NCI-H82 (cell line): ENCODE data around the gene SDR39U1.
A peak's percentile ranks its signal among the peaks of the same experiment; 100 is the strongest.

ENCODE experiments used
- DNase-seq: peaks from one replicate; lab custom pipeline; 2025; lab: John Stamatoyannopoulos, UW

The SDR39U1 gene

DNA sequence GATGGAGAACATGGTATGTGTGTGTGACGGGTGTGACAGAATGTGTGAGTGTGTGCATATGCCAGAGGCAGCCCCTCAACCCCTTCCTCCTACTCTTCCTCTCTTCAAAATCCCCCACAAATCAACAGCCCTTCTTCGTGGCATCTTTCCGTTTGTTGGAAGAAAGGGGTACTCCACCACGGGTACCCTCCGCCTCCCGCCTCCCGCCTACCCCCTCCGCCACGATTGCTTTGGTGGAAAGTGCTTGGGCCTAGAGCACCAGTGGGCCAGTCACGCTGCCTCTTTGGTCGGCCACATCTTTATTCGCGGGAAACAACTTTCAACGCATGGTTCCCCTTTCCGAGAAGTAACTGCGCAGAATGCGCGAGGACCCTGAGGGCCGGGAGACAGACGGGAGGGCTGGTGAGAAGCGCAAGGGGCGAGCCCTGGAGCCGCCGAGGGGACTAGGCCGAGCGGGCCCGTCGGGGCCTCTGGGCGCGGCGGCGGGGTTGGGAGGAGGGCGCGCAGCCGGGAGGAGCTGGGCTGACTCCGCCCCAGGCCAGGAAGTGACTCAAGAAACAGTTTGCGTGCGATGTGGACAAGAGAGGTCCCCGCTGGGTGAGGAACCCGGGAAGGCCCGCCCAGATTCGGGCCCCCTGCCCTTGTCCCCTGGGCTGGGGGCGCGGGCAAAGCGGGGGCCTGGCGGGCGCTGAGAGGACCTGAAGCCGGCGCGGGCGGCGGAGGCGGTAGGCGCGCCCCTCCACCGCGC is 13.0 kb downstream of the SDR39U1 start, which contains the start of the genes CBLN3 and KHNYN:
TSS of gene CBLN3 (minus strand) at position 274 of the 748 bp plus-strand sequence. CDS start 614 bp downstream, outside the sequence.
TSS of gene KHNYN (plus strand) at position 560 of the 748 bp plus-strand sequence. CDS start 777 bp downstream, outside the sequence.
- DNase-seq, result peak; percentile 87

DNA sequence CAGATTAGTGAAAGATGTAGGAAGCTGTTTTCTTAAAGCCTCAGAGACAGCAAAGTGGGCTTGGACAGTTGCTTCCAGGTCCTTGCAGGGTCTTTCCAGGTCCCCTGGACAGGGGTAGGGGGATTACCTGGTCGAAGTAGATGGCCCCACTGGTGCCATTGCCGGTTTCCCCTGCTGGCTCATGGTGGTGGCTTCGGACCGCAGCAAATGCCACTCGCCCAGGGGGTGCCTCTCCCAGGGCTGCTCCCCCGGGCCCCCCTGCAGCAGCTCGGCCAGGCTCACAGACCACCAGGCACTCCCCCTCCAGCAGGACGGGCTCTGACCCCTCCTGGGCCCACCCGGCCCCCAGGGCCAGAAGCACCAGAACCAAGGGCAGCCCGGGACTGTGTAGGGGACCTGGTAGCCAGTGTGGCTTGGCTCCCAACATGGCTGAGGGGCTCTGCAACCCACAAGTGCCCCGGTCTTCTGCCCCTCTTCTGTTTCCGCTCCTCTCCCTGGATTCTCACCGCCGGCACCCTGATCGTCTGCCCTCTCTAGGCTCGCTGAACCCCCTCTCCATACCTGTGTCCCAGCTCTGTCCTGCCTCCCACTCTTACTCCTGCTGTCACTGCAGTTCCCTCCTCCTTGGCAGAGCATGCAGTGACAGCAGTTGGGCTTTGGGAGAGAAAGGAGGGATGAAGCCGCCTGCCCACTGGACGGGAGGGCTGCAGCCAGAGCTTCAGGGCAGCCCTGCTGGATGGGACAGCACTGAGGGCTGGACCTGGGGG is 13.8 kb downstream of the SDR39U1 start:
- no peak for DNase-seq

- no peak for DNase-seq
Observed at GRCh38 chr14:24427537-24428508, 14.8 kb downstream of the SDR39U1 start.

DNA sequence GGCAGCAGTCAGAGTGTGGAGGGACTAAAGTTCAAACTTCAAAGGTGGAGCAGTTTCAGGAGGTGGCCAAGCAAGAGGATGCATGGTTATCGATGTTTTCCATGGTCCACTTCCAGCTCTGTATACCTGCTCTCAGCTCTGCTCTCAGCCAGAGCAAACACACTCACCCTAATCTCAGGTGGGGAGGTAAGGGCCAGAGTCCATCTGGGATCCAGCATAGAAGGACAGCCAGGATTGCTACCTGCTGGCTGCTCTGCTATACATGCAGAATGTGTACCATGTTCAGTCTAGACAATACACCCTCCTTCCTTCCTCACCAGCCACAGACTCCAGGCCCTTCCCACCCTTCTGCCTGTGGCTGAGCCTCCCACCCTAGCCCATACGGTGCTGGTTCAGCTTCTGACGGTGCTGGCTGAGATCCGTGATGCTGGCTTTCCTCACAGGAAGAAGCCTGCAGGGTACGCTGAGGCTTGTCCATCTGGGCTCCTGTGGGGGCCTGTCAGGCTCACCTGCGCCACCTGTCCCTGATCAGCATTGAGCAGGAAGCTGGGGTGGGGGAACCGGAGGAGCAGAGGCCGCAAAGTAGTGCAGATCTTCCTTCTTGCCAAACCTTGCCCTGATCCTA is 15.6 kb downstream of the SDR39U1 start:
- no peak for DNase-seq

DNA sequence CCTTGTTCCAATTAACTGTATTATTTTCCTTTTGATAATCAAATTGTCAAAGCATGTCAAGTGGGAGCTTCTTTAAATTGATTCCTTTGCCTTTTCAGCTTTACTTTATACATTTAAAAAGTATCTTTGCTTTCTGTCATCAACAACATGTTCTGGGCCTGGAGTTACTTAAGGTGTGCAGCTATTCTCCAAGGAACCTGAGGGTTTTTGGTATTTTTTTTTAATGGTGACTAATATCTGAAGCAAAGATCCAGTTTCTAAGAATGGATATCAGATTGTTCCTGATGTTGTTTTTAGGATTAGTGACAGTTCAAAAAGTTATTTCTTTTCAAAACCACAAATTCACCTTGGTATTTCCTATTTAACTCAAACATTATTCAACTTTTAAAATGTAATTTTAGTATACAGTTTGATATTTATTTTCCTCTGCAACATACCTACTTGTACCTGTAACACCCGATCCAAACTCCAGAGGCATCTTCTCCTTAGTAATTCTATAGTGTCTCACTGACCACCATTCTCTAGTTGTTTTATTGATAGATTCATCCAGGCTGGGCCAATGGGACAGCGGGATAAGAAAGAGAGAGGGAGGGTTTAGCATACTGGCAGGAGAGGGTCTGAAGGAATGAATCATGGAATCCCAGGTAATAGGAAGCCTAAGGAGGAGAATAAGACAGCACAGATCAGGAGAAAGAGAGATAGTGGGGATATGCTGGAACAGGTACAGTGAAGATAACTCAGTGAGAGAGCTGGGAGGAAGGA is 16.2 kb downstream of the SDR39U1 start:
- DNase-seq, result no peak

GRCh38 chr14:24425704-24426103 is 16.9 kb downstream of the SDR39U1 start:
- peak; percentile 16 for DNase-seq

DNA sequence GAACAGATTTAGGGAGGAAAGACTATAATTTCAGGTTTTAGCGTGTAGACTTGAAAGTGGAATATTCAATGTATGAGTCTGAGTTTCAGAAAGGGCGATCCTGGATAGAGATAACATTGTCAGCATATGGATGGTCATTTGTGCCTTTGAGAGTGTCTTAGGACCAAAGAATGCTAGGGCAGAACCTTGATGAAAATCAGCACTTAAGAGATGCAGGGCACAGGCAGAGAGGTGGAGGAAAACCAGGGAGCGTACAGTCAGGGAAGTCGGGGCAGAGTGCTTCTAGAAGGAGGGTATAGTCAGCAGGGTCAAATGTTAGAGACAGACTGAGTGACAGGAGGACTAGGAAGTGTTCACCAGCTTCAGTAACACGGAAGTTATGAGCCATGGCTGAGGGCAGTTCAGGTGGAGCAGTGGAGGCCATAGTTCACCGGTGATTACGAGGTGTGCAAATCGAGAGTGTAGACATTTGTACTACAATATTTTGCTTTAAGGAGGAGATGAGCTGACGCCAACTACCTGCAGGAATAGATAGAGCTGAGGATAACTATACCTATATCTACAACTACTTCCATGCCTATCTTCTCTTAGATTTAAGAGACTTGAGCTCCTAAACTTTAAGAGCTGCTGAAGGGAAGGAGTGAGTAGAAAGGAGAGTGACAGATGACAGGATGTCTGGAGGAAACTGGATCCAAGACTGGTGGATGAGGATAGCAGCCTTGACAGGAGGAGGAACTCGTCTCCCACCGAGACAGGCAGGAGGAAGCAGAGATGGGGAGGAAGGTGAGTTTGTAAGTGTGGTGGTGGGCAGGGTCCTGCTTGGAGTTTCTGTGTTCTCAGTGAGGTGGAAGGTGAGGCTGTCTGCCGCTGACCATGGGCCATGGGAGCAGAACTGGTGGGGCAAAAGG is 19.6 kb downstream of the SDR39U1 start:
- DNase-seq, result no peak

- no peak for DNase-seq
Observed at GRCh38 chr14:24422261-24422660, 20.3 kb downstream of the SDR39U1 start.

- no peak for DNase-seq
Observed at GRCh38 chr14:24418492-24418873, 24.1 kb downstream of the SDR39U1 start.

DNA sequence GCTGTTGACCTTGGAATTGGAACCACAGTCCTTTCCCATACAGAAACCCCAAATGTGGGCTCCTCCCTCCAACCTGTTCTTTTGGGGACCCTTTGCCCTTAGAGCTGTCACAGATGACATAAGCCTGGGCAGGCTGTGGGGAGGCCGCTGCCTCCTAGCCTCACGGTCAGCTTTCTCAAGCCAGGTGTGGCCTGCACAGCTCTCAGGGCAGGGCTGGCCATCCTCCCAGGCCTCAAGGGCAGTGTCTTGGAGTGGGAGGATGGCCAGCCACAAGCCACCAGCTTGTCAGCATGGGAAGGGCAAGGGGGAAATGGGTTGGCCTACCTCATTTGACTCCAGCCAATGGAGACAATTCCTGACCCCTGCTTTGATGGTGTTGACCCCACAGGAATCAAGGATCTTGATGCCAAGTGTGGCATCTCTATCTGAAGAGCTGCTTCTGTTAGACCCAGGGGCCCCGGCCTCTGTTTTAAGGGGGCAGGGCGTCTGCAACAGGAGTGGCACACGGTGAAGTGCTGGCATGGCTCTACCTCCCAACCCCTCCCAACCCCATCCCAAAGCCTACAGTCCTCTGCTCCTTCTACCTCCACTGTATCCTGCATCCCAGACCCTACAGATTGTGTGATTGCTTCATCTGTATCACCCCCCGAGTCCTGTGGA is 24.6 kb downstream of the SDR39U1 start:
- no peak for DNase-seq

- no peak for DNase-seq
Observed at GRCh38 chr14:24416932-24417619, 25.5 kb downstream of the SDR39U1 start.

DNA sequence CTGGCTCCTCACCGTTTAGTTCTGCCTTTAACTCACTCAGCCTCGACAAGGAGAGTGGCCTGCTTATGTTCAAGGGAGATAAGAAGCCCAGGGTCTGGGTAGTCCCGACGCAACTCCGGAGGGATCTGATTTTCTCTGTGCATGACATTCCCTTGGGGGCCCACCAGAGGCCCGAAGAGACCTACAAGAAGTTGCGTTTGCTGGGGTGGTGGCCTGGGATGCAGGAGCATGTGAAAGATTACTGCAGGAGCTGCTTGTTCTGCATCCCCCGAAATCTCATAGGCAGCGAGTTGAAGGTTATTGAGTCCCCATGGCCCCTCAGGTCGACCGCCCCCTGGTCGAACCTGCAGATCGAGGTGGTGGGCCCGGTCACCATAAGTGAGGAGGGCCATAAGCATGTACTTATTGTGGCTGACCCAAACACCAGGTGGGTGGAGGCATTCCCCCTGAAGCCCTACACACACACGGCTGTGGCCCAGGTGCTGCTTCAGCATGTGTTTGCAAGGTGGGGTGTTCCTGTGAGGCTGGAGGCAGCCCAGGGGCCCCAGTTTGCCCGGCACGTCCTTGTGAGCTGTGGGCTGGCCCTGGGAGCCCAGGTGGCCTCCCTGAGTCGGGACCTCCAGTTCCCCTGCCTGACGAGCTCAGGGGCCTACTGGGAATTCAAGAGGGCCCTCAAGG is 26.2 kb downstream of the SDR39U1 start:
- DNase-seq, result no peak

DNA sequence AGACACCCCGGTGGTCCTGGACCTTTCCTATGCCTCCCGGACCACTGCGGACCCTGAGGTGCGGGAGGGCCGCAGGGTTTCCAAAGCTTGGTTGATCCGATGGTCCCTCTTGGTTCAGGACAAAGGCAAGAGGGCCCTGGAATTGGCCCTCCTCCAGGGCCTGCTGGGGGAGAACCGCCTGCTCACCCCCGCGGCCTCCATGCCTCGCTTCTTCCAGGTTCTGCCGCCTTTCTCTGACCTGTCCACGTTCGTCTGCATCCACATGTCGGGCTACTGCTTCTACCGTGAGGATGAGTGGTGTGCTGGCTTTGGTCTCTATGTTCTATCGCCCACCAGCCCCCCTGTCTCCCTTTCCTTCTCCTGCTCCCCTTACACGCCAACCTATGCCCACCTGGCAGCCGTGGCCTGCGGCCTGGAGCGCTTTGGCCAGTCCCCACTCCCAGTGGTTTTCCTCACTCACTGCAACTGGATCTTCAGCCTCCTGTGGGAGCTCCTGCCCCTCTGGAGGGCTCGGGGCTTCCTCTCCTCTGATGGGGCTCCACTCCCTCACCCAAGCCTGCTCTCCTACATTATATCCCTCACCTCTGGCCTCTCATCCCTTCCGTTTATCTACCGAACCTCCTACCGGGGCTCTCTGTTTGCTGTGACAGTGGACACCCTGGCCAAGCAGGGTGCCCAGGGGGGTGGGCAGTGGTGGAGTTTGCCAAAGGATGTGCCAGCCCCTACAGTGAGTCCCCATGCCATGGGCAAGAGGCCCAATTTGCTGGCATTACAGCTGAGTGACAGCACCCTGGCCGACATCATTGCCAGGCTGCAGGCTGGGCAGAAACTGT is 26.9 kb downstream of the SDR39U1 start:
- DNase-seq, result no peak

GRCh38 chr14:24414732-24415420 is 27.7 kb downstream of the SDR39U1 start:
- DNase-seq, result no peak

- no peak for DNase-seq
Observed at GRCh38 chr14:24414077-24414476, 28.5 kb downstream of the SDR39U1 start.
